HG02571 (cell line): ENCODE data around the gene PDCD4.
A peak's percentile ranks its signal among the peaks of the same experiment; 100 is the strongest.

Experiments
- ATAC-seq: cut with Tn5 transposase; IDR thresholded peaks from one replicate; pipeline ENCODE4 v1.9.1; 2021; ENCODE audit warnings: mild to moderate bottlenecking, moderate library complexity; ENCODE audit not compliant: unreplicated experiment

Gene PDCD4

GRCh38 chr10:110860576-110861241, 11.0 kb upstream of the PDCD4 start:
- peak; percentile 39 for ATAC-seq

GRCh38 chr10:110861476-110861875, 10.3 kb upstream of the PDCD4 start:
- no peak for ATAC-seq

GRCh38 chr10:110861930-110862649, 9.6 kb upstream of the PDCD4 start:
- ATAC-seq: no peak

GRCh38 chr10:110862961-110863360, 8.8 kb upstream of the PDCD4 start:
- no peak for ATAC-seq

- ATAC-seq: no peak
Observed at GRCh38 chr10:110863361-110863760, 8.4 kb upstream of the PDCD4 start.

DNA sequence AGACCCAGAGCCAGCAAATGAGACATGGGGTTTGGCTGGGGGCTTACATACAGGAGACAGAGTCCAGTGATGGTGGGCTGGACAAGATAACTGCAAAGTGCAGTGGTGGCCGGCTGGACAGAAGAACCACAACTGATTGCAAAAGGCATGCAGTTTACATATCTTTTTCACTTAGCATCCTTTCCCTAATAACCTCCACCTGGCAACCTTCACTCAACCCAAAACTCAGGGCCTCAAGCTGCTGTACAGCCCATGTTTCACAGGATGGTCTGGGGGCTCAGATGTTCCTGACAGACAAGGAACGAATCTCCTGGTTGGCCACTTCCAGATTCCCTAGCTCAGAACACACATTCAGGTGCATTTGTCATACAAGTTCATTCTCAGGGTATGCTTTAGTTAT, 7.8 kb upstream of the PDCD4 start:
- ATAC-seq: no peak

GRCh38 chr10:110864662-110865140, 7.0 kb upstream of the PDCD4 start:
- peak; percentile 54 for ATAC-seq

GRCh38 chr10:110865186-110865808, 6.4 kb upstream of the PDCD4 start:
- no peak for ATAC-seq

DNA sequence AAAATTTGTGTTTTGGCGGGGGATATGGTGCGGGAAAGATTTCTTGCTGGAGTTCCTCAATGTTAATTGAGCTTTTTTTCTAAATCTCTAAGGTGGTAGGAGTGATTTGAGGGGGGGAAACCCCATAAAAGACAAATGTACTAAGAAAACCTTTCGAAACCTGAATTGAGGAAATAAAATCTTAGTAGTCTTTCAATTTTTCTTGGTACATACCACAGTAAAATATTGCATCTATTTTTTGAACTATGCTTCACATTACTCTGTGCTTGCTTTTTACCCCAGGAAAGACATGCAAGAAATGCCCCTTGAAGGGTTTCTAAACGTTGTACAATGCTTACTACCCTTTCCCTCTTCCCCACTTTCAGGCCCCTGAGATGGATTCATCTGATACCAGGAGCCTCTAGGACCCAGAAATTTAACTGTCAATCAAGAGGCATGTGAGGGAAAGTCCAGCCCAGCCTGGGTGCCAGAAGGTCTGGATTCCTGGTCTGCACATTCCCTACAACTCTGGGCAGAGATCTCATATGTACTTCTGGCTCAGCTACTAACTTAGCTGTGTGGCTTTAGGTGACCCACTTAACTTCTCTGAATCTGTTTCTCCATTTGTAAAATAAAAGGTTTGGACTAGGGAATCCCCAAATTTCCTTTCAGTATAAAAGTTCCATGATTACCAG, 5.8 kb upstream of the PDCD4 start:
- no peak for ATAC-seq

DNA sequence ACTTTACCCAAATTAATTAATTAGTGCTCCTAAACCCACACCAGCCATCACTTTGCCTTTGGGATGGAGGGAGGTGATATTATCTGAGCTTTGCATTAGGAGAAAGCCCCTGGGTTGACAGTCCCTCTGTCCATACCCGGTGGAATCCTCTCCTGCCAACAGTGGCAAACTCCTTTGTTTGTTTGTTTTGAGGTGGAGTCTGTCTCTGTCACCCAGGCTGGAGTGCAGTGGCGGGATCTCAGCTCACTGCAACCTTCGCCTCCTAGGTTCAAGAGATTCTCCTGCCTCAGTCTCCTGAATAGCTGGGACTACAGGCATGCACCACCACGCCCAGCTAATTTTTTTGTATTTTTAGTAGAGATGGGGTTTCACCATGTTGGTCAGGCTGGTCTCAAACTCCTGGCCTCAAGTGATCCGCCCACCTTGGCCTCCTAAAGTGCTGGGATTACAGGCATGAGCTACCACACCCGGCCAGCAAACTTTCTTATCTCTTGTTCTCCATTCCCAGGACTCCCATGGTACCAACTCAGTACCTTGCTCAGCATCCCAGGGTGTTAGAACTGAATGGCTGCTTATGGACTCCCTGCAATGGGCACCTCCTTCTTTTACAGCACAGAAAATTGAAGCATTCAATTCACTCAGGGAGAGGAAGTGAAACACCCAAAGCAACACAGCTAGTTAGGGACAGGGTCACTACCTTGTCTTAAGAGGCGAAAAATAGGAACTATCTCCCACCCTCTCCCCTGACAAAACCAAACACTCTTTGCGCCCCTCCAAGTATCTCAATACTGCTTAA, 4.5 kb upstream of the PDCD4 start:
- peak; percentile 22 for ATAC-seq

GRCh38 chr10:110867807-110868465, 3.8 kb upstream of the PDCD4 start:
- ATAC-seq: no peak

GRCh38 chr10:110868981-110869380, 2.7 kb upstream of the PDCD4 start:
- ATAC-seq: no peak

GRCh38 chr10:110870823-110871297, 868 bp upstream of the PDCD4 start:
- ATAC-seq: no peak

- peak; percentile 45 for ATAC-seq
Observed at GRCh38 chr10:110872145-110872983, 636 bp downstream of the PDCD4 start.

DNA sequence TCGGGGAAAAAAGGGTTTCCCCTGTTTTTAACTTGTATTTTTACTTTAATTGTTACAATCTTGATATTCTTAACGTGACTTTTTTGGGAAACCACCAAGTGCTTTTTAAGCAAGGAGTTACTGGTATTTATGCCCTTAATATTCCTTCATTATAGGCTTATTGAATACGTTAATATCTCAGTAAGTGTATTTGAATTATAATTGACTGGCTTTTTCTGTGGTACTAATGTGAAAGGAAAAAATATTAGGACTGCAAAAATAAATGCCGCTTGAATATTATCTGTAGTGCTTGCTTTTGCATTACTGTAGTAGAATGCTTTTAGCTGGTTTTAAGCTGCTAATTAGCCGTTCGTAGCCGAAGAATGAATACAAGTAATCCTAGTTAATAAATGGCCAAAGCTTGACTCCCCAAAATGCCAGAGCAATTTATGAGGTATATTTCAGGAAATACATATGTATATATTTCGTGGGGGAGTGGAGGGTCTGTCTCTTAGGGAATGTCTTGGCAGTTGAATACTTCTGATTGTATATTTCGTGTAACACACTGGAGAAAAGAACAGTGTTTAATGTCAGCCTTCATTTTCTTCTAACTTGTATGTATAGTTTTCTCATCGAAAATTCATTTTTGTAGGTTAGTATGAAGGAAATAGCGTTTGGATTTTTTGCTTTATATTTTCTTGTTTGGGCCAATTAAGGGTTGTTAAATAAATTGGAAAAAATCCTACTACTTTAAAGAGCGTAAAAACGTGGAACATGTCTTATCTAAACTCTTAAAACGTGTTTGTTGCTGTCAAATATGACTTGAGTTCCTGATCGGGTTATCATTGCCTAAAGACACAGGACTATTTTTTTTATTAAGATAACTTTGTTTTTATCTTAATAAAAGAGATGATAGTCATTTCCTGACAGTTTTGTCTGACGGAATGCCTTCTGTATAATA, 1.5 kb downstream of the PDCD4 start:
- ATAC-seq: no peak

- ATAC-seq: no peak
Observed at GRCh38 chr10:110873951-110874350, 2.2 kb downstream of the PDCD4 start.

DNA sequence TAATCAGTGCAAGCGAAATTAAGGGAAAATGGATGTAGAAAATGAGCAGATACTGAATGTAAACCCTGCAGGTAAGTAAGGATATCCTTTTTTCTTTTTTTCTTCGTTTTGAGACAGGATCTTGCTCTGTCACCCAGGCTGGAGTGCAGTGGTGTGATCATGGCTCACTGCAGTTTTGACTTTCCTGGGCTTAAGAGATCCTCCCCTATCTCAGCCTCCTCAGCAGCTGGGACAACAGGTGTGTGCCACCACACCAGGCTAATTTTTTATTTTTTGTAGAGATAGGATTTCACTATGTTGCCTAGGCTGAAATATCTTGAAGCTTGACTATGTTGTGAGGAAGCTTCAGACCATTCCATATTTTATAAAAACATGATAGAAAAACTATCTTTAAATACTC, 4.3 kb downstream of the PDCD4 start:
- no peak for ATAC-seq

GRCh38 chr10:110876788-110877187, 5.1 kb downstream of the PDCD4 start:
- no peak for ATAC-seq
